ENCODE data around the gene ANKRD42. TPM values are rescaled to one million over a fixed set of nuclear protein-coding genes. Genes with fewer than 3 reads are reported as not detected.

The ANKRD42 gene
- total RNA-seq, 1 experiment from 2014 or later = 16.6 TPM

- Histone ChIP-seq H3K4me1 (ENCODE audit: low read length) (peaks cover 74% of the 10 kb centered on the region), H2AFZ (ENCODE audit: low read length) (no peak overlapping the region), H3K79me2 (ENCODE audit: low read length) (peaks cover 97% of the 10 kb centered on the region), H4K20me1 (ENCODE audit: insufficient read depth, low read depth, low read length) (peaks cover 31% of the 10 kb centered on the region), H3K9me3 (ENCODE audit: low read length) (no peaks in the 10 kb centered on the region), H3K36me3 (ENCODE audit: insufficient read depth, low read length) (peaks cover 87% of the 10 kb centered on the region), H3K9ac (ENCODE audit: low read length) (no peak overlapping the region), H3K4me3 (ENCODE audit: low read length) (no peak overlapping the region), H3K27ac (ENCODE audit: low read length) (no peak overlapping the region), H3K4me2 (ENCODE audit: low read depth, low read length, poor library complexity, severe bottlenecking) (no peak overlapping the region), H3K27me3 (ENCODE audit: low read length) (no peaks in the 10 kb centered on the region), H3K9me2 (replicated peaks; ENCODE audit: insufficient read depth, low read length) (no peaks in the 10 kb centered on the region)
- no peak for DNase-seq
Observed at GRCh38 chr11:83166193-83166866, 27.2 kb upstream of the ANKRD42 start.

GRCh38 chr11:83168756-83169155 is 24.8 kb upstream of the ANKRD42 start:
- DNase-seq = no peak
- H3K9me2 ChIP-seq (replicated peaks; ENCODE audit: insufficient read depth, low read length) = no peaks in the 10 kb centered on the region
- H3K9me3 ChIP-seq (ENCODE audit: low read length) = no peaks in the 10 kb centered on the region
- H3K4me2 ChIP-seq (ENCODE audit: low read depth, low read length, poor library complexity, severe bottlenecking) = peak overlapping the region; percentile 31
- no peak overlapping the region for H3K27ac ChIP-seq (ENCODE audit: low read length)
- no peak overlapping the region; the same call in 1 of the 2 replicates for H3K4me3 ChIP-seq (ENCODE audit: low read length)
- H3K9ac ChIP-seq (ENCODE audit: low read length) = no peak overlapping the region
- H4K20me1 ChIP-seq (ENCODE audit: insufficient read depth, low read depth, low read length) = peaks cover 44% of the 10 kb centered on the region
- H3K4me1 ChIP-seq (ENCODE audit: low read length) = peaks cover 60% of the 10 kb centered on the region
- H3K36me3 ChIP-seq (ENCODE audit: insufficient read depth, low read length) = peaks cover 87% of the 10 kb centered on the region
- H3K27me3 ChIP-seq (ENCODE audit: low read length) = no peaks in the 10 kb centered on the region
- peaks cover 97% of the 10 kb centered on the region for H3K79me2 ChIP-seq (ENCODE audit: low read length)
- H2AFZ ChIP-seq (ENCODE audit: low read length) = no peak overlapping the region

- peak overlapping the region; percentile 31 for H3K4me2 ChIP-seq (ENCODE audit: low read depth, low read length, poor library complexity, severe bottlenecking)
- peaks cover 59% of the 10 kb centered on the region for H3K4me1 ChIP-seq (ENCODE audit: low read length)
- H3K9me3 ChIP-seq (ENCODE audit: low read length) = no peaks in the 10 kb centered on the region
- peaks cover 55% of the 10 kb centered on the region for H4K20me1 ChIP-seq (ENCODE audit: insufficient read depth, low read depth, low read length)
- H3K27ac ChIP-seq (ENCODE audit: low read length) = no peak overlapping the region
- no peak overlapping the region for H2AFZ ChIP-seq (ENCODE audit: low read length)
- peak overlapping the region; percentile 2; the same call in 1 of the 2 replicates for H3K4me3 ChIP-seq (ENCODE audit: low read length)
- H3K9ac ChIP-seq (ENCODE audit: low read length) = no peak overlapping the region
- H3K36me3 ChIP-seq (ENCODE audit: insufficient read depth, low read length) = peaks cover 84% of the 10 kb centered on the region
- H3K9me2 ChIP-seq (replicated peaks; ENCODE audit: insufficient read depth, low read length) = no peaks in the 10 kb centered on the region
- no peaks in the 10 kb centered on the region for H3K27me3 ChIP-seq (ENCODE audit: low read length)
- DNase-seq = no peak
- peaks cover 98% of the 10 kb centered on the region for H3K79me2 ChIP-seq (ENCODE audit: low read length)
Observed at GRCh38 chr11:83170865-83171264, 22.6 kb upstream of the ANKRD42 start.

- H3K9me2 ChIP-seq (replicated peaks; ENCODE audit: insufficient read depth, low read length) = no peaks in the 10 kb centered on the region
- no peaks in the 10 kb centered on the region for H3K9me3 ChIP-seq (ENCODE audit: low read length)
- peaks cover 80% of the 10 kb centered on the region for H3K36me3 ChIP-seq (ENCODE audit: insufficient read depth, low read length)
- no peak overlapping the region for H3K4me2 ChIP-seq (ENCODE audit: low read depth, low read length, poor library complexity, severe bottlenecking)
- no peak for DNase-seq
- H3K79me2 ChIP-seq (ENCODE audit: low read length) = peaks cover 97% of the 10 kb centered on the region
- peaks cover 55% of the 10 kb centered on the region for H4K20me1 ChIP-seq (ENCODE audit: insufficient read depth, low read depth, low read length)
- H3K27me3 ChIP-seq (ENCODE audit: low read length) = no peaks in the 10 kb centered on the region
- no peak overlapping the region for H3K9ac ChIP-seq (ENCODE audit: low read length)
- H3K4me1 ChIP-seq (ENCODE audit: low read length) = peaks cover 49% of the 10 kb centered on the region
- H3K4me3 ChIP-seq (ENCODE audit: low read length) = no peak overlapping the region
- H3K27ac ChIP-seq (ENCODE audit: low read length) = no peak overlapping the region
- no peak overlapping the region for H2AFZ ChIP-seq (ENCODE audit: low read length)
Observed at GRCh38 chr11:83172551-83172950, 21.0 kb upstream of the ANKRD42 start.

GRCh38 chr11:83174008-83174407 is 19.5 kb upstream of the ANKRD42 start:
- Histone ChIP-seq H3K9ac (ENCODE audit: low read length) (no peak overlapping the region), H3K36me3 (ENCODE audit: insufficient read depth, low read length) (peaks cover 75% of the 10 kb centered on the region), H3K9me2 (replicated peaks; ENCODE audit: insufficient read depth, low read length) (no peaks in the 10 kb centered on the region), H4K20me1 (ENCODE audit: insufficient read depth, low read depth, low read length) (peaks cover 48% of the 10 kb centered on the region), H3K27me3 (ENCODE audit: low read length) (no peaks in the 10 kb centered on the region), H3K4me1 (ENCODE audit: low read length) (peaks cover 36% of the 10 kb centered on the region), H3K4me2 (ENCODE audit: low read depth, low read length, poor library complexity, severe bottlenecking) (no peak overlapping the region), H3K4me3 (ENCODE audit: low read length) (no peak overlapping the region), H3K79me2 (ENCODE audit: low read length) (peaks cover 92% of the 10 kb centered on the region), H2AFZ (ENCODE audit: low read length) (no peak overlapping the region), H3K9me3 (ENCODE audit: low read length) (no peaks in the 10 kb centered on the region), H3K27ac (ENCODE audit: low read length) (no peak overlapping the region)
- no peak for DNase-seq

- Histone ChIP-seq H3K79me2 (ENCODE audit: low read length) (peaks cover 86% of the 10 kb centered on the region), H3K36me3 (ENCODE audit: insufficient read depth, low read length) (peaks cover 74% of the 10 kb centered on the region), H3K27ac (ENCODE audit: low read length) (no peak overlapping the region), H4K20me1 (ENCODE audit: insufficient read depth, low read depth, low read length) (peaks cover 30% of the 10 kb centered on the region), H3K4me3 (ENCODE audit: low read length) (no peak overlapping the region), H3K27me3 (ENCODE audit: low read length) (no peaks in the 10 kb centered on the region), H2AFZ (ENCODE audit: low read length) (no peak overlapping the region), H3K9me2 (replicated peaks; ENCODE audit: insufficient read depth, low read length) (no peaks in the 10 kb centered on the region), H3K9ac (ENCODE audit: low read length) (no peak overlapping the region), H3K4me1 (ENCODE audit: low read length) (peaks cover 24% of the 10 kb centered on the region), H3K4me2 (ENCODE audit: low read depth, low read length, poor library complexity, severe bottlenecking) (no peak overlapping the region), H3K9me3 (ENCODE audit: low read length) (no peaks in the 10 kb centered on the region)
- DNase-seq = no peak
Observed at GRCh38 chr11:83175815-83176214, 17.7 kb upstream of the ANKRD42 start.

GRCh38 chr11:83181815-83182214 is 11.7 kb upstream of the ANKRD42 start:
- H3K79me2 ChIP-seq (ENCODE audit: low read length) = peaks cover 48% of the 10 kb centered on the region
- peak overlapping the region; percentile 52 for H3K27ac ChIP-seq (ENCODE audit: low read length)
- H4K20me1 ChIP-seq (ENCODE audit: insufficient read depth, low read depth, low read length) = peaks cover 15% of the 10 kb centered on the region; the same call in 1 of the 2 replicates
- no peak overlapping the region for H2AFZ ChIP-seq (ENCODE audit: low read length)
- no peaks in the 10 kb centered on the region for H3K9me3 ChIP-seq (ENCODE audit: low read length)
- H3K27me3 ChIP-seq (ENCODE audit: low read length) = no peaks in the 10 kb centered on the region
- H3K9me2 ChIP-seq (replicated peaks; ENCODE audit: insufficient read depth, low read length) = no peaks in the 10 kb centered on the region
- peaks cover 44% of the 10 kb centered on the region for H3K4me1 ChIP-seq (ENCODE audit: low read length)
- no peak overlapping the region for H3K9ac ChIP-seq (ENCODE audit: low read length)
- peak overlapping the region; percentile 8 for H3K4me2 ChIP-seq (ENCODE audit: low read depth, low read length, poor library complexity, severe bottlenecking)
- peaks cover 88% of the 10 kb centered on the region for H3K36me3 ChIP-seq (ENCODE audit: insufficient read depth, low read length)
- no peak overlapping the region for H3K4me3 ChIP-seq (ENCODE audit: low read length)
- DNase-seq = no peak

- H4K20me1 ChIP-seq (ENCODE audit: insufficient read depth, low read depth, low read length) = peaks cover 15% of the 10 kb centered on the region; the same call in 1 of the 2 replicates
- H3K4me2 ChIP-seq (ENCODE audit: low read depth, low read length, poor library complexity, severe bottlenecking) = no peak overlapping the region
- no peaks in the 10 kb centered on the region for H3K9me2 ChIP-seq (replicated peaks; ENCODE audit: insufficient read depth, low read length)
- peaks cover 38% of the 10 kb centered on the region for H3K4me1 ChIP-seq (ENCODE audit: low read length)
- no peaks in the 10 kb centered on the region for H3K9me3 ChIP-seq (ENCODE audit: low read length)
- H3K4me3 ChIP-seq (ENCODE audit: low read length) = no peak overlapping the region
- H3K36me3 ChIP-seq (ENCODE audit: insufficient read depth, low read length) = peaks cover 60% of the 10 kb centered on the region
- H3K79me2 ChIP-seq (ENCODE audit: low read length) = peaks cover 19% of the 10 kb centered on the region
- H3K9ac ChIP-seq (ENCODE audit: low read length) = no peak overlapping the region
- H3K27ac ChIP-seq (ENCODE audit: low read length) = 0 out of 2 replicates have a peak overlapping the region, but pooled peaks have one; percentile 34
- peak; percentile 45 for DNase-seq
- no peaks in the 10 kb centered on the region for H3K27me3 ChIP-seq (ENCODE audit: low read length)
- no peak overlapping the region for H2AFZ ChIP-seq (ENCODE audit: low read length)
Observed at GRCh38 chr11:83185767-83186166, 7.7 kb upstream of the ANKRD42 start.

Data from Karpas-422 (cell line).